GM23248 (cell line): Measurements from ENCODE around the gene QRFPR.

Experiments used
- EZH2 ChIP-seq: fragments of 200-600 bp; sonication (generic); IDR thresholded peaks from 2 replicates; pipeline ENCODE4 v1.6.1; 2018; ENCODE audit warnings: antibody characterized with exemption, mild to moderate bottlenecking; ENCODE audit not compliant: insufficient read depth, poor library complexity, severe bottlenecking
- EZH2phosphoT487 ChIP-seq: fragments of 200-600 bp; sonication (generic); IDR thresholded peaks from 2 replicates; pipeline ENCODE4 v1.6.1; 2018; ENCODE audit warnings: antibody characterized with exemption, moderate library complexity, mild to moderate bottlenecking, low read depth; ENCODE audit not compliant: insufficient read depth

DNA sequence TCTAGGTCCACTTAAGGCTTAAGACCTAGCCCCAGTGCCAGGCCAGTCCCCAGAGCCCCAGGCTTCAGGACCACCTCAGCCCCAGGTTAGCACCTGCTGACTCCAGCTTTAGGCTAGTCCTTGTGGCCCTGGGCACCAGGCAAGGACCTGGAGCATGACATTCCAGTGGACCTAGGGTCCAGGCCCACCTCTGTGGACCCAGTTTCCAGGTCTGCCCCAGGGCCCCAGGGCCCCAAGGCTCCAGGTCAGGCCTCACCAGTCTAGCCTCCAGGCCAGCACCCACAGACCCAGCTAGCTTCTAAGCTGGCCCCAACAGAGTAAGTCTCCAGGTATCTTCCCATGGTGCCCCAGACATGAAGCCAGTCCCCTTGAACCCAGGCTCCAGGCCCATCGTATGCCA is 97.5 kb downstream of the QRFPR start:
- no peak for TF ChIP-seq EZH2
- no peak for TF ChIP-seq EZH2phosphoT487
